Esophagus mucosa (tissue), 1 donor: ENCODE data around the gene ZSCAN29. TPM values are rescaled to one million over a fixed set of nuclear protein-coding genes. Genes with fewer than 3 reads are reported as not detected.
"Not testable (repeated sequence)": the region's sequence is repeated elsewhere in the genome, so short reads cannot be mapped to it uniquely, and the experiment has no call there.

Experiments used
- ATAC-seq: fragments of 200-7000 bp; cut with Tn5 transposase; one replicate; pipeline ENCODE4 v1.9.1; 2020
- total RNA-seq: library from RNA; stranded (reverse); gene quantifications from one replicate; pipeline ENCODE4 v1.2.4, GENCODE V29; 2023
- donor health status: DM: yes; HTN: yes; CAD: no.

ZSCAN29 gene
- 15.4 TPM for total RNA-seq

- peak; percentile 85 for ATAC-seq
Measured at GRCh38 chr15:43370975-43371974, at the start of gene ZSCAN29, which contains the start of gene TUBGCP4. Gene ZSCAN29, minus strand, starts transcription at chr15:43371043. Its CDS starts 1,130 bp downstream, at chr15:43369913. Gene TUBGCP4, plus strand, starts transcription at chr15:43371101. Its CDS starts 254 bp downstream, at chr15:43371355.

GRCh38 chr15:43420435-43420834 lies 49.6 kb upstream of the ZSCAN29 start:
- ATAC-seq: no peak

- no peak for ATAC-seq
Measured at GRCh38 chr15:43414196-43414595, 43.4 kb upstream of the ZSCAN29 start.

GRCh38 chr15:43412096-43412495 lies 41.3 kb upstream of the ZSCAN29 start:
- no peak for ATAC-seq

GRCh38 chr15:43410572-43411214 lies 39.9 kb upstream of the ZSCAN29 start:
- ATAC-seq: no peak

GRCh38 chr15:43408789-43409188 lies 37.9 kb upstream of the ZSCAN29 start:
- ATAC-seq: no peak

- no peak for ATAC-seq
Measured at GRCh38 chr15:43406808-43407207, 36.0 kb upstream of the ZSCAN29 start.

GRCh38 chr15:43406189-43406588 lies 35.3 kb upstream of the ZSCAN29 start:
- no peak for ATAC-seq

GRCh38 chr15:43404130-43404529 lies 33.3 kb upstream of the ZSCAN29 start:
- ATAC-seq: no peak

- ATAC-seq: no peak
Measured at GRCh38 chr15:43403616-43404015, 32.8 kb upstream of the ZSCAN29 start.

- ATAC-seq: no peak
Measured at GRCh38 chr15:43402255-43402654, 31.4 kb upstream of the ZSCAN29 start.

- not testable (repeated sequence) for ATAC-seq
Measured at GRCh38 chr15:43393592-43393991, 22.7 kb upstream of the ZSCAN29 start.

- ATAC-seq: no peak
Measured at GRCh38 chr15:43390723-43391122, 19.9 kb upstream of the ZSCAN29 start.

GRCh38 chr15:43383070-43383469 lies 12.2 kb upstream of the ZSCAN29 start:
- ATAC-seq: no peak

- ATAC-seq: no peak
Measured at GRCh38 chr15:43382310-43382709, 11.5 kb upstream of the ZSCAN29 start.

- no peak for ATAC-seq
Measured at GRCh38 chr15:43378601-43379000, 7.8 kb upstream of the ZSCAN29 start.

- peak; percentile 59 for ATAC-seq
Measured at GRCh38 chr15:43376017-43376705, 5.3 kb upstream of the ZSCAN29 start.

GRCh38 chr15:43370310-43370974 lies 401 bp downstream of the ZSCAN29 start:
- ATAC-seq: peak; percentile 30

- ATAC-seq: no peak
Measured at GRCh38 chr15:43361313-43361903, 9.4 kb downstream of the ZSCAN29 start.

GRCh38 chr15:43360821-43361220 lies 10.0 kb downstream of the ZSCAN29 start:
- no peak for ATAC-seq

GRCh38 chr15:43352693-43353382 lies 18.0 kb downstream of the ZSCAN29 start:
- no peak for ATAC-seq
